Activated CD8-positive, alpha-beta memory T cell treated with anti-CD3 and anti-CD28 coated beads, Interleukin-2, amount 50 U/mL, for 48 hours (primary cell): ENCODE measurements around the gene TRIM44.
"Not testable (repeated sequence)": the region's sequence is repeated elsewhere in the genome, so short reads cannot be mapped to it uniquely, and the experiment has no call there.

Experiments used
- DNase-seq: peaks from one replicate; pipeline ENCODE4 v3.0.0-alpha.2; 2020

Gene TRIM44

DNA sequence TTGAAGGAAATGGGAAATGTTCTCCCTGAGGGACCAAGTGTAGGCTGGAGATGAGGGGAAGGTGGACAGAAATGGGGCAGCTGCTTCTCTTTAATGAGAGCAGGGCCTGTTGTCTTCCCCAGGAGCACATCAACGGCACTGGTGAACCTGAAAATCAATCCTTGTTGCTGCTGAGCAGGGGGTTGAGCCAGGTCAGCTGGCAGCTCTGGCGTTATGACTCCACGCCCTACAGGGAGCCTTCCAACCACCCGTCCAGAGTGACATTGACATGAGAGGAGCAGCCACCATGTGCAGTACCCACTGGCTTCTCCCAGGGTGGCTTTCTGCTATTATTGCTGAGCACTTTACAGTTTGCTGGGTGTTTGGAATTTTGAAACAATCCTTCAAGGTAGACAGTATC lies 164.4 kb downstream of the TRIM44 start:
- no peak for DNase-seq

DNA sequence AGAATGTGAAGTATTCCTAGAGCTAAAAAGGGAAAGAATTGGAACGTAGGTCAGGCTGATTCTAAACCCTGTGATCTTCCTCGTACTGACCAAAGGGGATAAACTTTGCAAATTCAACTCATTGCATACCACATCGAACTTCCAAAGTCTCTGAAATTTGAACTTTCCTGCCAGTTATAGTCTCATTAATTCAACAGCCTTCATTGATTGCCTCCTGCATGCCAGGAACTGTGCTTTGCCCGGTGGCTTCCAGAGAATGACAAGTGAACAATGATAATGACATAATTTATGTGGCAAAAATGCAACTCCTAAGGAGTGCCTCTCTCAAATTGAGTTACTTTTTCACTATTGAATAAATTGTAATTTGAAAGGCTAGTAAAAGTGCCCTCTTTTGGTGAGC lies 173.6 kb downstream of the TRIM44 start:
- DNase-seq = no peak

DNA sequence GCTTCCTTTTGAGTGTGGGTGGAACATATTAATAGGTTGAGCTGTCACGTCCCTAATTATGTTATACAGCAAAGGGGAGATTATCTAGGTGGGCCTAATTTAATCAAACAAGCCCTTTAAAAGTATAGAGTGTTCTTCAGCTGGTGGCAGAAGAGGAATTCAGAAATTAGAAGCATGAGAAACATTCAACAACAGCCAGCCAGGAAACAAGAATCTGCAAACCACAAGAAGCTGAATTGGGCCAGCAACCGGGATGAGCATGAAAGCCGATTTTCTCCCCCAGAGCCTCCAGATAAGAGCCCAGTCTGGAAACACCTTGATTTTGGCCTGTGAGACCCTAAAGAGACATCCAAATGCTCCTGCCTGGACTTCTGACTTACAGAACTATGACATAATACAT lies 175.5 kb downstream of the TRIM44 start:
- no peak for DNase-seq

DNA sequence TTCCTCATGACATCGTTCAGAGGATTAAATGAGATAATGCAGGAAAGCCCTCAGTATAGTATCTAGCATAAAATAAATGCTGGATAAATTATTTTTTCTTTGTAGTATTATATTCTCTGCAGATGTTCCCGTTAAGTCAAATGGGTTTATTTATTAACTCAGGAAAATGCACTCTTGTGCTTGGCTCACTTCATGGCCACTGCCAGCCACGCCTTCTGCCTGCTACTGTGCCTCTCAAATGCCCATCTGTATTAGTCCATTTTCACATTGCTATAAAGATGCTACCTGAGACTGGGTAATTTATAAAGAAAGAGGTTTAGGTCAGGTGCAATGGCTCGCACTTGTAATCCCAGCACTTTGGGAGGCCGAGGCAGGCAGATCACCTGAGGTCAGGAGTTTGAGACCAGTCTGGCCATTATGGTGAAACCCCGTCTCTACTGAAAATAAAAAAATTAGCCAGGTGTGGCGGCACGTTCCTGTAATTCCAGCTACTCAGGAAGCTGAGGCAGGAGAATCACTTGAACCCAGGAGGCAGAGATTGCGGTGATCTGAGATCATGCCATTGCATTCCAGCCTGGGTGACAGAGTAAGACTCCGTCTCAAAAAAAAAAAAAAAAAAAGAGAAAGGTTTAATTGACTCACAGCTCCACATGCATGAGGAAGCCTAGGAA lies 176.3 kb downstream of the TRIM44 start:
- DNase-seq = not testable (repeated sequence)

DNA sequence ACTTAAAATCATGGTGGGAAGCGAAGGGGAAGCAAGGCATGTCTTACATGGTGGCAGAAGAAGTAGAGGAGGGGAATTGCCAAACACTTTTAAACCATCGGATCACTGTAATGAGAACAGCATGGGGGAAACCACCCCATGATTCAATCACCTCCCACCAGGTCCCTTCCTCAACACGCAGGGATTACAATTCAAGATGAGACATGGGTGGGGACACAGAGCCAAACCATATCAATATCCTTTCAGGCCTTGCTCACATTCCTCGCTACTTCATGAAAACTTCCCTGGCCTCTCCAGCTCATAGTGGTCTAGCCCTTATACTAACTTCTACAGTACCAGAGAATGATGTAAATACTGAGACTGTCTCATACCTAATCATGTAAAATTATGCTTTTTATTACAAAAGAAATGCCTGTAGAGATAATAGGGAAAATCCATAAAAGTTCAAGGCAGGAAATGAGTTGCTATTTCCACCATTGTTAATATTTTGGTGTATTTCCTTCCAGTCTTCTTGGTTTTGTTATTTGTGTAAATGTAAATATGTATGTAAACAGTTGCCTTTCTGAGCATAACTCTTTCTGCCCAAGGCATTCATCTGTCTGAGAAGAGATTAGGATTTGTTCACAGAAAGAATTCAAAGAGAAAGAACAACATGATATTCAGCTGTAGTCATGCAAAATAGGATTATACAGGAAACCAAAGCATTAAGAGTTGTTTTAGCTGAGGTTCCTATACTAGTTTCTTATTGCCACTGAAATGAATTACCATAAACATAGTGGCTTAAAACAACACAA lies 177.0 kb downstream of the TRIM44 start:
- DNase-seq = no peak

DNA sequence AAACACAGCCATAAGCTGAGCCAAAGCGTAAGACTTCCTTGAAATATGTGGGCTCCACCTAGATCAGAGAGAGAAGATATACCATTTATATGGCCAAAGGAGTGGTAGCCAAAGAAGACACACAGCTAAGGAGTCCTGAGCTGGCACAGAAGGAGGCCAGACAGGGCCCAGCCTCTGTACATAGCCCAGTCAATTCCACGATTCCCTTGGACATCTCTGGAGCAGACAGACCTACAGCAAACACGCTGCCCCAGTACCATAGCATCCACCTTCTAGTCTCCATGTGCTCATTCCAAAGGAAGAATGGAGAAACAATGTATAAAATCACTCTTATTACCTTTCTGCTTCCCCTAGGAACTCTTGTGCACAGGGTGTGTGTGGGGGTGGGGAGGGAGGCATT lies 179.2 kb downstream of the TRIM44 start:
- no peak for DNase-seq

DNA sequence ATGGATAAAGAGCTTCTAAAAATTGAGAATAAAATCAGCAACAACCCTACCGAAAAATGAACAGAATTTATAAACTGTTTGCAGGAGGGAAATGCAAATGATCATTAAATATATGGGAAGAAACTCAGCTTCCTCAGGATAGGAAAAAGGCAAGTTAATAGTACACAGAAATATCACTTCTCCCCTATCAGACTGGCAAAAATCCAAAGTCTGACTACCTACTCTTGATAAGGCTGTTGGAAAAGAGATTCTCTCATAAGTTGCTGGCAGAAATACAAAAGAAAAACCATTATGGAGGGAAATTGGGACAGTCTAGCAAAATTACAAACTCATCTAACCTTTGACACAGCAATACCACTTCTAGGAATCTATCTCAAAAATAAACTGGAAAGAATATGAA lies 180.4 kb downstream of the TRIM44 start:
- no peak for DNase-seq

DNA sequence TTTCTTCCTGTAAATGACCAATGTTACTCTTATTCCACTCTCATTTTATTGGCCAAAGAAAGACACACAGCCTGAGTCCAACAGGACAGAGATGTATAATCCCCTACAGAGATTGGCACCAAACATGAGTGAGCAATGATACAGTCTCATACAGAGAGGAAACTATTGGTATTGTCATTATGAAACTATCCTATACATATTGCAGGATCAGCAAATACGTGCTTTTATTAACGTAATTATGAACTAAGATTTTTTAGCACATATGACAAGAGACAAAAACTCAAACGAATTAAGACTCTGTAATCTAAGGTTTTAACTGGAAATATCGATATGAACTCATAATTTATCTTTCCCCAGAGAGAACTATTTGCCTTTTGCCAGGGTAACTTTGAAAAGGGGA lies 182.0 kb downstream of the TRIM44 start:
- no peak for DNase-seq

DNA sequence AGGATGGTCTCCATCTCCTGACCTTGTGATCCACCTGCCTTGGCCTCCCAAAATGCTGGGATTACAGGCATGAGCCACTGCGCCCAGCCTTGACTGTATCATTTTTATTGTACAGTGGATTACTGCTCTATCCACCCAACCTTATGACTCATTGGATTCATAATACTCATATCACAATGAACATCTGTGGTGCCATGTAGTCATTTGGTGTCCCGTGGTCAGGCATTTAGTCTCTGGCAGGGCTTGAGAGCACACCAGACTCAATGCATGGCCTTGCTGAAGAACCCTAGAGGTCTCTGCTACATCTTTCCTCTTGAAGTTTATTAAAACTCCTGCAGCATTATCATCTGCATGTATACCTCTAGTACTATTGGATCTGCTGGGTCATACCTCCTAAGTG lies 183.3 kb downstream of the TRIM44 start:
- DNase-seq = no peak

DNA sequence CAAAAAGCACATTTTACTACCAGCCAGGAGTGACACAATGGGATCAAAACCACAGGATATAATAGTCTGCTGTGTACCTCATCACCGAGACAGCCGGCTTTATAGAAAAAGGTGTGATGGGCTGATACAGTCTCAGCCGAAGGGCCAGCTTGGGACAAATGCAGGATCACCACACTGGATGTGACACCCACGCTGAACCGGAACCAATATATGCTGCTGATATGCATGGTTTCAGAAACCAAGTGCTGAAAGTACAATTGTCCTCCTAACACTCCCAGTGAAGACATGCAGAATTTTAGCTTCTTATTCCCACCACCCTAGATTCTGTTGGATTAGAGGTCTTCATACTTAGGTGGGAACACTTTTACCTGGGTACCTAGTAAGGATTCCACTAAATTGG lies 184.3 kb downstream of the TRIM44 start:
- no peak for DNase-seq

DNA sequence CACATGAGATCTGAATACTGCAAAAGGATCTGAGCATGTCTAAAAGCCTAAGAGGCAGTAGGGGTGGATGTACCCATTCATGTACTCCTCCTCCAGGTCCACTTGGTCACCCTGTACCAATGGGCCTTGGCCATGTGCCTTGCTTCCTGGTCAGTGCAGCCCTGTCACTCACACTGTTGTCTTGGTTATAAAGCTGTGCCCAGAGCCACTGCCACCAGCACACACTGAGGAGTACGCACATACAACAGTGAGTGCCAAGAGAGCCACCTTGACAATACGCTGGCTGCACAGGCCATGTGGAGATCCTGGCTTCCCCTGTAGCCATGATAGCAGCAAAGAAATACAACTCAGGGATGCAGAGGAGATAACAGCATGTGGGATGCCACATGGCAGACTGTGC lies 184.9 kb downstream of the TRIM44 start:
- no peak for DNase-seq

DNA sequence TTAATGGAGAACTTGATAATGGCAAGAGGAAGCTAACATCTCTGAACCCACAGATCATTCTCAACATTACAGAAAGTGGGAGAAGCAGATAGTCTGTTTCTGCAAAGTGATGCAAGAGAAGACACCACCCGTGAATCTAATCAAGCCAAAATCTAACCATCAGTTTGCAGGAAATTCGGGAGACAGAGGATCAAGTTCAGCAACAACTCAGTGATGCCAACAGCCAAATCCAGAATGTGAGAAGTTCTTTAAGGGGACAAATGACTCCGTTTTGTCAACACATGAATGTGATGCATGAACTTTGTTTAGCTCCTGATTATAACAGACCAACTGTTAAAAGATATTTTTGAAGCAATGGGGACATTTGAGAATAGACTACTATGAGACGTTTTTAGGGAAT lies 186.0 kb downstream of the TRIM44 start:
- no peak for DNase-seq

DNA sequence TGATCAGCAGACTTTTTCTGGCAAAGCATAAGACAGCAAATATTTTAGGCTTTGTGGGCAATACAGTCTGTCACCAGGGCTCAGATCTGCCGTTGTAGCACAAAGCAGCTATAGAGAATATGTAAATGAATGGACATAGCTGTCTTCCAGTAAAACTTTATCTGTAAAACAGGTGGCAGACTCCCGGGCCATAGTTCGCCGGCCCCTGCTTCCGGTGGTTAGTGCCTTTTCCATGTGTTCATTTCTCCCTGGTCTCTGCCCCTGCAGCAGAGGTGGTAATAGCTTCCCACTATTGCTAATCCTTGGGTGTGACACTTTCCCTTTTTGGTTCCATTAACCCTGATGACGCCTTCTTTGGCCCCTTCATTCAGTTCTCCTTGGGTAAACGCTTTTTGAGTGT lies 187.6 kb downstream of the TRIM44 start:
- DNase-seq = no peak

DNA sequence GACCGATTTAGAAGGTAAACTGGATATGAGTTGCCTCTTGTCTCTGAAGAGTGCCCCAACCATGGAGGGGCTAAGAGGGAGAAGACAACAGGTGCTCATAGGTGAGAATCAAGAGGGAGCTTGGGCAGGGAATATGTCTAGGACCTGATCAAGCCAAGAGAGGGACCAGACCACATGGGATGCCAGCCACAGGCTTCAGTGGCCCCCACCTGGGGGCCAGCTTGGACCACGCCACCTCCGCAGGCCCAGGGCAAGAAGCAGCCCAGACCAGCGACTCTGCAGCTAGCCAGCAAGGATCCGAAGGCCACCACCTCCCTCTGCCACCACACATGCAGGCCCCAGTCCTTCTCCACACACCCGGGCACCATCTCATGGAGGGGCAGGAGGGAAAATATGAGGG lies 188.8 kb downstream of the TRIM44 start:
- DNase-seq = no peak

DNA sequence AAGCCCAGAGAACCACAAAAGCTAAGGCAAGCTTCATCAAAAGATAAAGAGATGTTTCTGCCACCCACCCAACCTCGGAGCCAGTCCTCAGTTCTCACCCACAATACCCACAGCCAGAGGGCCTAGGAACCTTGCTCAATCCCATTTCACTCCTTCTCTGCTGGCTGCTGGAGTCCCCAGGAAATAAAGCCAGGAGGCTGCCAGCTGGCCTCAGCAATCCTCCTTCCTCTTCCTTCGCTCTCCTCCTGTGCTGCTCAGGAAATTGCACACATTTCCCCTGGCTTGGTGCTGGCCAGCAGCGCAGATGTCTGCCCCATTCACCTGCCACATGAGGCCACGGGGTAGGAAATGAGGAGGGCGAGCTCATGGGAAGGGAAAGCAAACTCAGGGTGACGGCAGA lies 189.5 kb downstream of the TRIM44 start:
- no peak for DNase-seq

DNA sequence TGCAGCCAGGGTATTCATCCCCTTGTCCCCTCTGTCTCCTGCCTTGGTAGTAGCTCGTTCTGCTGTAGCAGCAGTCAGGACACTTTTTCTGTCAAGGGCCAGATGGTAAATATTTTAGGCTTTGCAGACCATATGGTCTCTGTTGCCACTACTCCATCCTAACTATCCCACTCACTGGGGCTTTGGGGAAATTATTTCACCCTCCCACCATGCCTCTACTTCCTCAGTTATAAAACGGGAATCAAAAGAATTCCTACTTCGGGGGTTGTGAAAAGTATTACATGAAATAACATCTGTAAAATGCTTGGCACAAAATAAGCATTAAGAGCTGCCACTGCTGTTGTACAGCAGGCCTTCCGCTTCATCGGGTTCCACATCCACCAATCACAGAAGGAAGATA lies 191.4 kb downstream of the TRIM44 start:
- no peak for DNase-seq

DNA sequence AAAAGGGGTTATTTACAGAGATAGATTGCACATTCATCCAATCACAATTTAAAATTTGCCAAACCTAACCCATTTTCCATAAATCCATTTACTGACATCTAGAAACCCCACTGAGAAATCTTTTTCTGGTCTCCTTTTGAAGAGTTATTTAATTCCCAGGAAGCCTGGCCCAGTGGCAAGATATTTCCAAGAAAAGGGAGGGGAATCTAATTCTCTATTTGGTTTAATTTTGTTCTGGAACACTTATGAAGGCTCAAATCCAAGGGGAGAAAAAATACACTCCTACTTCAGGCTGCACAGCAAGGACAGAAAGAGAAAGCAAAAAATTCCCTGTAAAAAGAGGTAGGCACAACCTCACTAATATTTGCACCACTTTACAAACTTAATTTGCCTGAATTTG lies 193.1 kb downstream of the TRIM44 start:
- DNase-seq = no peak

DNA sequence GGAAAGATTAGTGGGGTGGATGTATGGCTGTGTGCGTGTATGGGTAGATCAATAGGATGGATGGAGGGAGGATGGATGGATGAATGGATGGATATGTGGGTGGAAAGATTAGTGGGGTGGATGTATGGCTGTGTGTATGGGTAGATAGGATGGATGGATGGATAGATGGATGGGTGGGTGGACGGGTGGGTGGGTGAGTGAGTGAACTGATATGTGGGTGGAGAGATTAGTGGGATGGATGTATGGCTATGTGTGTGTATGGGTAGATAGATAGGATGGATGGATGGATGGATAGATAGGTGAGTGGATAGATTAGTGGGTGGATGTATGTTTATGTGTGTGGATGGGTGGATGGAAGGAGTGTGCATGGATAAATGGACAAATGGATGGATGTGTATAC lies 193.7 kb downstream of the TRIM44 start:
- DNase-seq = no peak

DNA sequence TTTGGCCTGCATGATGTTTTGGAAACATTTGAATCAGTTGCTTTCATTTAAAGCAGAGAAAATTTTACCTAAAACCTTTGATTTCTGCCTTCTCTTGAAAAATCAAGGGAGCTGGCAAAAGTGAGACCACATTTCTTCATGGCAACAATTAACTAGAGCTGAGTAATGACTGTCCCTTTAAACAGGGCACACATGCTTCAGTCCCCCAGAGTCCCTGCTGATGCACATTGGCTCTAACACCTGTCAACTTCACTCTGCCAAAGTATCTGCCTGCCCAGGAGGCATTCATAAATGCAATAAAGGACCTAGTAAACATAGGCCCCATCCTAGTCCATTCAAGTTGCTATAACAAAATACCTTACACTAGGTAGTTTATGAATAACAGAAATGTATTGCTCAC lies 194.2 kb downstream of the TRIM44 start:
- no peak for DNase-seq

DNA sequence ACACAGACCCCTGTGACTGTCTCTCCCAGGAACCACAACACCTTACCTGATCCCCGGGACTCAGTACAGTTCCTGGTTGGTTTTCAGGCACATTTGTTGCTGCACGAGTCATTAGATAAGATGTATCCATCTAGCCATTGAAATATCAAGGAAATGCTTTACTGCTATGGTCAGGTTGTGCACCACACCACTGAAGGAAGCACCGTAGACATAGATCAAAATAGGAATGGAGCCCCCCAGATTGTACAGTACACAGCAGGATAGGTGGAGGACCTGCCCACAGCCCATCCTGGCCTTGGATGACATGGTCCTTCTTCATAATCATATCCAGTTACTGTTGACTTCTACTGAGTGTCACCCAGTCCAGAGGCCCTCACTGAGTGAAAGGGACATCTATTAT lies 195.3 kb downstream of the TRIM44 start:
- DNase-seq = no peak

DNA sequence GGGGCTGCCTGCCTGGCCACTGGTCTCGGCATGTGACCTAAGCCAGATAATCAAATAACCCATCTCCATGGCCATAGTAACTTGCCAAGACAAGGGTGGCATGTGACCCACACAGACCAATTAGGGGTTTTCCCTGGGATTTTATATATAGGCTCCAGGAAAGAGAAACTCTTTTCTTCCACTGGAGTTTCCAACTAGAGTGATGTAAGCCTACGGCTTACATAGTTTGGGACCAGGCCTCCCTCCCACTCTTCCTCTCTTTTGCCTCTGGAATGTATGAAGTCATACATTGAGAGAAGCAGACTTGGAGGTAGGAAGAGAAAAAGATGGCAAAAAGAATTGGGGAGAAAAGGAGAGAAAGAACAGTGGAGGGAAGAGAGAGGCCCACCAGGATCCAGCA lies 196.7 kb downstream of the TRIM44 start:
- no peak for DNase-seq

DNA sequence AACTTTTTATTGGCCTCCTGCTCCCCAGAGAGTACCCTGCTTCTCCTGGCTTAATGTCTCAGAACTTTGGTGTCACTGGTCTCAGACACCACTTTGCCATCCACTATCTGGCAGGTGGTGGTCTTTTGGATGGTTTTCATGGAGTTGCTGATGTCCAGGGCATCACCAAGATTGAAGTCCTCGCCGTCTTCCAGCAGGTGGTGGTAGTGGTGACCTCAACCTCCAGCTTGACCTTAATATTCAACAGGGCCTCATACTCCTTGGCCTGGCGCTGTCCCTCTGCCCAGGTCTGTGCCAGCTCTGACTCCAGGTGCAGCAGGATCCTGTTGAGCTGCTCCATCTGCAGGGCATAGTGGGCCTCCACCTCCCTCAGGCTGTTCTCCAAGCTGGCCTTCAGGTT lies 197.6 kb downstream of the TRIM44 start:
- not testable (repeated sequence) for DNase-seq

DNA sequence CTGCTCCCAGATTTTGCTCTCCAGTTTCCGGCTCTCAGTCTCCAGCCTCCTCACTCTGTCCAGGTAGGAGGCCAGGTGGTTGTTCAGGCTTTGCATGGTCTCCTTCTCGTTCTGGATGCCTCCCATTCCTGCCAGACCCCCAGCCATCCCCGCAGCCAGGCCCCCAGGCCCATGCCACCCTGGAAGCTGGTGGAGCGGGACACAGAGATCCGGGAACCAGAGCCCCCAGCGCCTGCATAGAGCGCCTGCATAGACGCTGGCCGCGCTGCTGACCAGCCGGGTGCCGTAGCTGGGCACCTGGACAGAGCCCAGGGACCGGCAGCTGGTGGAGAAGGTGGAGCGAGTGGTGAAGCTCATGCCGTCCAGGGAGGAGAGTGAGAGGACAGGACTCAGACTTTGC lies 198.6 kb downstream of the TRIM44 start:
- DNase-seq = no peak

DNA sequence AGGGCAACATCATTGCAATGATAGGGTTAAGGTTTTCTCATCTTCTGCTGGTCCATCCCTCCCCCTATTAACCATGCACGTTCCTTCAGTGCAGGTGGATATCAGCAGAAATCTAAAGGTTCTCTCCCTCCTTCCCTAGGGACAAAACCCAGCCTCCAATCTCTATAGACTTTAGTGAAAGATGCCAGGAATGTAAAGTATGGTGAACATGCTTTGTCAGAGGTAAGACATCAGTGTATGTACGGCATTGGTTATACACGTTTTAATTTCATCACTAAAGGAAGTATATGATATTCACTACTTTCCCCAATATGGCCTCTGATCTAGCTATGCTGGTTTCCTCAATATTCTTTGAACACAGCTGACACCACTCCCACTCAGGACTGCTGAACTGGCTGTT lies 200.1 kb downstream of the TRIM44 start:
- DNase-seq = no peak

DNA sequence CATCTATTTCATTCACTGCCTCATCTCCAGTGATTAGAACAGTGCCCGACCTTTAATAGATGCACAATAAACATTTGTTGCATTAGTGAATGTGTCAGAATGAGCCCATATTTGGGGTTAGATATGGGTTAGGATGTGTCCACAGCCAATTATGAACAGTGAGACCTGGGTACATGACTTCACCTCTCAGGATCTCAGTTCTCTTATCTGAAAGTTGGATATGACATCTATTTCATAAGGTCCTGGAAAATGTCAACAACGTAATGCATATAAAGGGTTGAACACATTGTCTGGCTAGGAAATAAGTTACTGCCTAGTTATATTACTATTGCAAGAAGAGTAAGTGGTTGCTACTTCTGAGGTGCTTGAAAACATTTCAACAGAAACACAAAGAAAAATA lies 201.6 kb downstream of the TRIM44 start:
- DNase-seq = no peak
